Stimulated activated CD4-positive, alpha-beta T cell treated with anti-CD3 and anti-CD28 coated beads, Interleukin-12 subunit alpha, Interleukin-12 subunit beta, amount 100 ng/mL, for 4 hours (primary cell): Measurements from ENCODE around the gene FHAD1.

Experiments
- DNase-seq: peaks from one replicate; pipeline ENCODE4 v3.0.0-alpha.2; 2020

FHAD1 gene

DNA sequence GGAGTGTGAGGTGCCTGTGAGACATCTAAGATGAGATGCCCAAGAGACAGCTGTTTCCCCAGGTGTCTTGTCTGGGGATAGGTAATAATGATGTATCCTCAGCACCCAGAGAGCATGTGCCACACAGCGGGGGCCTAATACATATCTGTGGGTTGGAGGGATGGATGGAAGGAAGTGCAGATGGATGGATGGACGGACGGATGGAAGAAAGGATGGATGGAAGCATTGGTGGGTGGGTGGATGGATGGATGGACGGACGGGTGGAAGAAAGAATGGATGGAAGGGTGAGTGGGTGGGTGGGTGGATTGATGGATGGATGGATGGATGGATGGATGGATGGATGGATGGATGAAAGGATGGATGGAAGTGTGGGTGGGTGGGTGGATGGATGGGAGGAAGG, 84.2 kb downstream of the FHAD1 start:
- no peak for DNase-seq

DNA sequence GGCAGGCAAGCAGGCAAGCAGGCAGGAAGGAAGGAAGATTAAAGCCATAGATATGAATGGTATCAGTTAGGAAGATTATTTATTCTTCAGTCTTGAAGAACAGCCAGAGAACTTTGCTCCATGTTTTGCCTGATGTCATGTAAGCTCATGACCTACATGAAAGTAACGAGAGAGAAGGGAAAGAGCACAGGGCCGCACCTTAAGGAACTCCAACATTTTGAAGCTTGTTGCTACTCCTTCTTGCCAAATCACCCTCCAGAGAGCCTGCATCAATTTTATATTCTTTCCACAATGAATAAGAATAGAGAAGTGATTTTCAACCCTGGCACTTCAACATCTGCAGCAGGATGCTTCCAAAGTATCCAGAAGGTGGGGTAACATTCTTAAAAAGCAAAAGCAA, 84.7 kb downstream of the FHAD1 start:
- no peak for DNase-seq

DNA sequence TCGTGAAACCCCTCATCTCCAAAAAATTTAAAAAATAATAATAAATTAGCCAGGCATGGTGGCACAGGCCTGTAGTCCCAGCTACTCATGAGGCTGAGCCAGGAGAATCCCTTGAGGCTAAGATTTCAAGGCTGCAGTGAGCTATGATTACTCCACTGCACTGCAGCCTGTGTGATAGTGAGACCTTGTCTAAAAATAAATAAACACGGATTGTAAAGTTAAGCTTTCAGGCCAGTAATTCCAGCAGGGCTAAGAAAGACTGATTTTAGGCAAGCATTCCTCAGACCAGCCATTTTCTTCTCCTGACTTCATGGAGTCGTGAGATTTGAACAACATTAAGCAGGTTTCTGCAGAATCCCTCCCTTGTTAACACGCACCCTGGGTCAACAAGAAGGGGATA, 85.5 kb downstream of the FHAD1 start:
- DNase-seq, result no peak

DNA sequence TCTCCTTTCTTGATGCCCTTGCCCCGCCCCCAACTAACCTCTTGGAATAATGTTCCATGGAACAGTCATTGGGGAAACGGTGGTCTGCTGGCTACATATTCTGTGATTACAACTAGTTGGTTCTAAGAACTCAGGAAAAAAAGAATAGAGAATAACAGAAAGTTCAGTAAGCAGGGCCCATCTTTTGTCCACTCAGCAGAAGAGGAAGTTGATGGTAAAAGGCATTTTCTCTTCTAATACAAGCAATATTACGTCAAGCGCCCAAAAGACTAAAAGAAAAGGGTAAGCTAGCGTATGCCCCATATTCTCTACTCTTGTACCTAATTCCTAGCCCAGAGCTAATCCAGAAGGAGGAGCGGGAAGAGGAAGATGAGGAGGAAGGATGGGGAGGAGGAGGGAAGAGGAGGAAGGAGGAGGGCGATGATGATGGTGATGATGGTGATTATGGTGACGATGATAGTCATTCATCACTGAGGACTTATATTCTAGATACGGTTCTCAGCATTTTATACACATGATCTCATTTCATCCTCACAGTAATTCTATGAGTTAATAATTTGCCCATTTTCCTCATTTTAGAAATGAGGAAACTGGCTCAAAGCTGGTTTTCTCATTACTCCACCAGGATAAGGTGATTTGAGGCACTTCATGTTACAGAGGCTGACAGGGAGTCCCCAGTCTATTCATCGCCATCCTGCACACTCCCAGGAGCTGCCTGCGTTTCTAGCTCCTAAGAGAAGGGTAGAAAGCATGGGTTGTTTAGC, 86.1 kb downstream of the FHAD1 start:
- DNase-seq, result no peak

DNA sequence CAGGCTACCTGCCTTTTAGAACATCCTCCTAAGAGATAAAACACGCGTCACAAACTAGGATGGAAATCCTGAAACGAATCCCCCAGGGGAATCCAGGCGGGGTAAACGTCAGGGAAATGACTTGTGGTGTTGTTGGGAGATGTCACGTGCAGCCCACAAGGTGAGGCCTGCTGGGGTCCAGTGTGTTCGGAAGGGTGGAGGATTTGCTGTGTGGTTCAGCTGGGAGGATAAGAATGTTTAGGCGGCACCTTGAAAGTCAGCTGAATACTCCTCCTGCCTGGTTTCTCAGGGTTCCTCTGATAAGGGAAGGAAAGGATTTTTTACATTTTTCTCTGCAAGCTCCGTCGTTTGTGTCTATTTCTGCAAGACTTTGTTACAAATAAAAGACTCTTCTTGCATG, 88.0 kb downstream of the FHAD1 start:
- DNase-seq, result no peak

DNA sequence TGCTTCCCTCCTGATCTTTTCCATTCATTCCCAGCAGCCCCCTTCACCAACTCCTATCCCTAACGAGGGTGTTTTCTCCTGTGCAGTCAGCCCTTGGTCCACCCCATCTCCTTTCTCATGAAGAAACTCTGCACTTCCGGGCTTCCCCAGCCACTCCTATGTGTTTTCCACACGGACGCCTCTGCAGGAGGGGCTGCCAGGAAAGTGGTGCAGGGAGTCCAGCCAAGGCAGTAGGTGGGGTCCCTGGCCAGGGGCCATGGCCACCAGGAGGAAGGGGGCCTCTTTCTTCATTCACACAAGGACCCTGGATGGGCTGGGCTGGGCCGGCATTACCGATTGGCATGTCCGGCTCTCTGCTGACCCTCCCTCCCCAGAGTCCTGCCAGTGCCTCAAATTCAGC, 89.8 kb downstream of the FHAD1 start:
- DNase-seq, result no peak

DNA sequence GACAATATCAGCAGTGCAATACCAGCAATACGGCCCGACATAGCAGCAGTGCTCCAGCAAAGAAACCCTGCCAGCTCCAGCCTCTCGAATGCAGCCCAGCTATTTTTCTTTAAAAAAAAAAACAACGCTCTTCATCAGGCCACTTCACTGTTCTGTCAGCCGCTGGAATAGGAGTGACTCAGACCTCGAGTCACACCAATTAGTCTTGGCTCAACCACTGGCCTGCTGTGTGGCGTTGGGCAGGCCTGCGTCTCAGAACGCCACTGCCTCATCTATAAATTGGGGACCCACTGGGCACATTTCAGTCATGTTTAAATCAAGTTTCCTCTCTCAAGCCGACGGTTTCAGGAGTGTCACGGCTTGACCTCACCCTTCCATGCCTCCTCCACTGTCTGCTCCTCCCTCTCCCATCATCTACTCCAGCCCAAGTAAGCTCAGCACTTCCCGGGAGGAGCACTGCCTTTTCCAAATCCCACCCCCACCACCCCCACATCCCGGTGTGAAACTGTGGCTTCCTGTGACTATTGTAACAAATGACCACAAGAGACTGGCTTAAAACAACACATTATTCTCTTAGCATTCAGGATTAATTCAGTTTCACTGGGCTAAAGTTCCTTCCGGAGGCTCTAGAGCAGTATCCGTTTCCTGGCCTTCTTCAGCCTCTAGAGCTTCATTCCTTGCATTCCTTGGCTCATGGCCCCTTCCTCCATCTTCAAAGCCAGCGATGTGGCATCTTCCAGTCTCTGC, 90.8 kb downstream of the FHAD1 start:
- no peak for DNase-seq

DNA sequence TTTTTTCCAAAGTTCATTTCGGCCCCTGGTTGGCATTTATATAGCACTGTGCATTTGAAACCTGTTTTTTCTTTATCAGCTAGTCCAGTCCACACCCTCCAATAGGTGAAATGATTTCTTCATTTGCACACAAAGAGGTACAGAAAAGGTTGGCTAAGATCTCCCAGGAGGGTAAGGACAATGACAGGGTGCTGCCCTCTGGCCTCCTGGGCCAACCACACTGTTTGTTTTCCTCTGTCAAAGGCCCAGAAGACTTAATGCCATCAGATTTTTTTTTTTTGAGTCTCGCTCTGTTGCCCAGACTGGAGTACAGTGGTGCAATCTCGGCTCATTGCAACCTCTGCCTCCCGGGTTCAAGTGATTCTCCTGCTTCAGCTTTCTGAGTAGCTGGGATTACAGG, 92.5 kb downstream of the FHAD1 start:
- DNase-seq, result no peak

DNA sequence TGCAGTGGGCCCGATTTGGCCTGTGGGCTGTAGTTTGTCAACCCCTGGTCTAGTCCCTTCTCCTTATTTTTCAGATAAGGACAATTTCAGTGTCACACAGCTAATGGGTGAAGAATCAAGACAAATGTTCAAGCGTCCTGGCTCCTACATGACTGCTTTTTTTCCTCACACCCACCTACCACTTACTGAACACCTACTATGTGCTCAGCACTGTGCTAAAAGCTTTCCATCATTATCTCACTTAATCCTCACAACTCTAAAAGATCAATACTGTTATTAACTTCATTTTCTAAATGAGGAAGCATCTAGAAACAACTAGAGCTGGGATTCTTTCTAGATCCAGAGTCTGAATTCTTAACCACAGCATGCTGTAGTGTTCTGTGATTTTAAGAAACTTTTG, 94.2 kb downstream of the FHAD1 start:
- DNase-seq, result no peak

DNA sequence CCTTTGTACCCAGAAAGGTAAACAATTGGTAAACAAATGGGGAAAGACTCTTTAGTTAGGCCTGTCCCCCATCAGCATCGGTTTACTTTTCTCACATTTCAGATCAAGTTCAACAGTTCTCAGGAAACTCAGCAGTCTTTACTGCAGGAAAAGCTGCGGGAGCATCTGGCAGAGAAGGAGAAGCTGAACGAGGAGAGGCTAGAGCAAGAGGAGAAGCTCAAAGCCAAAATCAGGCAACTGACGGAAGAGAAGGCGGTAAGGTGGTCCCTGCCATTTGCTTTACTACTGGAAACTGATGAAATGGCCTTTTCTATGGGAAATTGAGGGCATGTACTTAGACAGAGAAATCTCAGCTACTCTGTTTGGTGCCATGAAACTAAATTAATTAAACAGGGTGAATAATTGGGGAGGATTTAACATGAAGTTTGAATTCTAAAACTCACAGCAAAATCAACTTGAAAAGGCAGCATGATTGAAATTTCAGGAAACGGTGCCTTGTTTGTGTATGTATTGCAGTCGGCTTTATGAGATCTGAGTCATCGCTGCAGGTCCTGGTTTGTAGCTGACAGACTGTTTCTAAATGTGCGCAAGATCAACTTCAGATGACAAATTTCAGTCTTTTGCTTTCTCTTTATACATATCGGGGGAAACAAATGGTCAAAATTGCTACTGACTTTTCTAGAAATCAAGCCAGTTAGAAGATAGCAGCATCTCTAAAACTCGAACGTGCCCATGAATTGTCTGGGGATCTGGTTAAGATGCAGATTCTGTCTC, 94.8 kb downstream of the FHAD1 start:
- no peak for DNase-seq

DNA sequence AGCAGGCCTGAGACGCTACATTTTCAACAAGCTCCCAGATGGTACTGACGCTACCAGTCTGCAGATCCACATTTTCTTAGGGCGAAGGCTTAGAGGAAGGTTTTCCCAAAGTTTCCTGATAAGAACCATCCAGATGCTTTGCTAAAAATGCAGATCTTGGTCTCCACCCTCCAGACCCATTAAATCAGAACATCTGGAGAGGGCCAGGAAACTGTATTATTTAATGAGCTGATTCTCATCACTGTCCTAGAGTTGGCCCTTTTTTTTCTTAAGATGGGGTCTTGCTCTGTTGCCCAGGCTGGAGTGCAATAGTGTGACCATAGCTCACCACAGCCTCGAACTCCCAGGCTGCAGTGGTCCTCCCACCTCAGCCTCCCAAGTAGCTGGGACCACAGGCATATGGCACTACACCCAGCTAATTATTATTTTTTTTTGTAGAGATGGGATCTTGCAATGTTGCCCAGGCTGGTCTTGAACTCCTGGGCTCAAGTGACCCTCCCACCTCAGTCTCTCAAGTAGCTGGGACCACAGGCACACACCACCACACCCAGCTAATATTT, 95.5 kb downstream of the FHAD1 start:
- DNase-seq, result no peak

DNA sequence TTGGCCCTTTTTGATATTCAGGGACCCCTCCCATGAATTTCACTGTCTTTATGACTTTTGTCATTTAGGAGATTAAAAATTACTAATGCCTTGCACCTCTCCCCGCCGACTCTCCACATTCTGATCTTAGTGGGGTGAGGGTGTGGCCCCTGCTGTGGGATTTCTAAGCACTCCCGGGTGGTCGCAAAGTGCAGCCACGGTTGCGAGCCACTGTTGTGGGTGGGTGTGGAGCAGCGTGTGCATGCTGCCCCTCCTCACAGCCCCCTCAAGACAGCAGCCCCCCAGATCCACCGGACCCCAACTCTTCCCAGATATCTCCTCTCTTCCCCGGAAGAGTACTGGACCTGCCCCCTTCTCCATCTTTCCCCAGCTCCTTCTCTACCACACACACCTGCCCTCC, 96.1 kb downstream of the FHAD1 start:
- DNase-seq, result no peak

DNA sequence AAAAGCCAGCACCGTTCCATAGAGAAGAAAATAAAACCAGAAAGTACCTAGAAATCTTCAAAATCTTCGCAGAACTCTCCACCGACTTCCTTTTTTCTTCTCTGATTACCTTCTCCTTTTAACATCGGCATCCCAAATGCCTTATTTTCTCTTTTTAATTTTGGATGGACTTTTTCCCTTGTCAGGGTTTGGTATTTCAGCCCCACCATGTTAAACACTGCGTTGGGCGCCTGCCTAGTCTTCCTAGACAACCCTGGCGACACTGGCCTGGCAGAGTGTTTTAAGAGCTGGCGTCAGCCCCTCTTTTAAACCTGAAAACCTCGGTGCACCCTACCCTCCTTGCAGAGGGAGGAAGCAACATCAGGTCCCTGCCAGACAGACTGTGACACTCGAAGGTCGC, 96.7 kb downstream of the FHAD1 start:
- DNase-seq, result no peak

DNA sequence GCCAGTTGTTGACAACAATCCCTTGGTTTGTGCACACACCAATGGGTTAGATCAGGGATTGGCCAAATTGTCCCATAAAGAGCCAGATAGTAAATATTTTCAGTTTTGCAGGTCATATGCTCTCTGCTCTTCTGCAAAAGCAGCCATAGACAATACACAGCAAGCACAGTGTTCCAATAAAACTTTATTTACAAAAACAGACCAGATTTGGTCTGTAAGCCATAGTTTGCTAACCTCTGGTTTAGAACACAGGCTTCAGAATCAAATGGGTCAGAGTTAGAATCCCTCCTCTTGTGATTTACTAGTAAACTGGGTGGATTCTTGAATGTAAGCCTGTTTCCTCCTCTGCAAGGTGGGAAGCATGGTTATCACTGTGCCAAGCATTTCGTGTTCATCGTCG, 97.4 kb downstream of the FHAD1 start:
- DNase-seq, result no peak

DNA sequence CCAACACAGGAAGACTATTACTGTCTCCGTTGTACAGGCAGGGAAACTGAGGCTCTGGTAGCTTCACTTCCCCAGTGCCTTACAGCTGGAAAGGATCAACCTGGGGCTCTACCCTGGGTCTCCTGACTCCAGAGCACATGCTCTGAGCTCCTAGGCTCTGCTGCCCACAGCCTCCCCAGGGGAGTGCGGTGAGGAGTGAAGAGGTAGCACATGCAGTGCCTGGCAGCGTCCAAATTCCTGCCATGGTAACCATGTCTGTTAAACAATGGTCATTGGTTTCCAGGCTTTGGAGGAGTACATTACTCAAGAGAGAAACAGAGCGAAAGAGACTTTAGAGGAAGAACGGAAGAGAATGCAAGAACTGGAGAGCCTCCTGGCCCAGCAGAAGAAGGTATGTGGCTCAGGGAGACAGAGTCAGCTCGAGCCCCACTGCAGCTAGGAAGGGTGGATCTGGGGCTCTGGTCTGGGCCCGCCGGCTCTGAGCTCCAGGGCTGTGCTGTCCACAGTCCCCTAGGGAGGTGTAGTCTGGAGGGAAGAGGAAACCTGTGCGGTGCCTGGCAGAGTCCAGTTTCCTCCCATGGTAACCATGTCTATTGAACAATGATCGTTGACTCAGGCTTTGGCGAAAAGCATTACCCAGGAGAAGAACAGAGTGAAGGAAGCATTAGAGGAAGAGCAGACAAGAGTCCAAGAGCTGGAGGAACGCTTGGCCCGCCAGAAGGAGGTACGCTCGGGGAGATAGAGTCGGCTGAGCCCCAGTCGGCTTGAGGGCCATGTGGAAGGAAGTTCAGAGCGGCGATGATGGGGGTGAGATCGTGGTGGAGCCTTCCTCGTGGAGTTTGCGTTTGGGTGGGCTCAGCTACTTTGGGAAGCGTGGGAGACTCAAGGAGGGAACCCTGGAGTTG, 98.0 kb downstream of the FHAD1 start:
- no peak for DNase-seq

DNA sequence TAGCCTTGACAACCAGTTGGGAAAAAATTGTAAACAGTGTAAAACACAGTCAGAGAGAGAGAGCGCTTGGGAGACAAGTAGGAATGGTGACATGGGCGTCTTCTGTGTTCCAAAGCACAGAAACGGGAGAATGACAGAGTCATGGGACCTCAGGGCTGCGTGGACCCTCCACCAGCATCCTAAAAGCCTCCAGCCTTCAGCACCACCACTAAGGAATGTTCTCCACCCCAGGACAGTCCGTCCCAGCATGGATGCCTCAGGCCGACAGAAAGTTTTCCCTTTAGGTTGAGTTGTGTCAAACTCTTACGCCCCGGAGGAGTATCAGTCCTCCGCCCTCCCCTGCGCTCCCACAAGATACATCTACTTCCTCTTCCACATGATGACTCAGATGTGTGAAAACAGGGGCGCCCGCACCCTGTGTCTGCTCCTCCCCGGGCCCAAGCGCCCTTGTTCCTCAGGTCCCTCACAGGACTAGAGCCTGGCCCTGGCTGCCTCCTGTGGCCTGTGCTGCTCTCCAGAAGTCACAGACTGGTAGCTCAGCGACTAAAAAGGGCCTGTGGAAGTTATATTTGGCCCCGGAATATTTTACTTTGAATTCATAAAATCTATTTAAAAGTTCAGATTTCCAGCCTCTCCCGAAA, 98.8 kb downstream of the FHAD1 start:
- no peak for DNase-seq

DNA sequence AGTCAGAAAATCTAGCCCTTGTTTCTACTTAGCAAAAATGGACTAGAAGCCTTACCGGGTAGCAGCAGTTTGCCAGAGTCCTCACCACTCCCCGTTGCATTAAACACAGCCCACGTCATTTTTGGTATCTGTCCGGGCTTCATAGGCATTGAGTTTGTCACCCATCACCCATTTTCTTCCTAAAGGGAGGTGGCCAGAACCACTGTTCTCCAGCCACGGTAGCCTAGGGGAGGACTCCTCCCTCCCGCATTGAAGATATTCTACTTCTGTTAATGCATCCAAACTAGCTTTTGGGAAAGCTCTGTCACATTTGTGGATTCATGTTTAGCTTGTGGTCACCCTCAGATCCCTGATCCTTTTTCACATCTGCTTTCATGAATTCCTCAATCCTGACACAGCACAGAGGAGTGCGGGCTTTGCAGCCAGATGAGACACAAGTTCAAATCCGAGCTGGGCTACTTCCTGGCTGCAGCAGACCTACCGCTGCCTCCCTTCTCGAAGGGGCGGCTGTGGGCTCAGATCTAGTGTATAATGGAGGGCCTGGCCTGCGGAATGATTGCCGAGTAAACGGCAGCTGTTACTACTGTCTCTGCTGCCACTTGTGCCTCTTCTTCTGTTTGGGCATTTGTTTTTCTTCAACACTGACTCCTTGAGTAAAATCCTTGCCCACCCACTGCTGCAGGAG, 99.5 kb downstream of the FHAD1 start:
- no peak for DNase-seq

DNA sequence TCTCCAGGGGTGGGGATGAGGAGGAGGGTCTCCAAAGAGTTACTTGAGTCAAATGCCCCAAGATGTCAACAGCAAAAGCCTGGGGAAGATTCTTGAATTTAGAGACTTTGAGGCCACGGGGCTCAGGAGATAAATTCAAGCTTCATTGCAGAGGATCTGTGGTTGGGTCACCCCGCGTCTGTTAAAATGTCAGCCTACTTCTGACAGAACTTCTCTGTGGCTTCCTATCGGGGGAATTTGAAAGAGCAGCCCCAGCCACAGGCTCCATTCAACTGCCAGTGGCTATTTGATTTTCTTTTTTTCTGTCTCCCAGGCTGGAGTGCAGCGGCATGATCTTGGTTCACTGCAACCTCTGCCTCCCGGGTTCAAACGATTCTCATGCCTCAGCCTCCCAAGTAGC, 100.2 kb downstream of the FHAD1 start:
- DNase-seq, result no peak

DNA sequence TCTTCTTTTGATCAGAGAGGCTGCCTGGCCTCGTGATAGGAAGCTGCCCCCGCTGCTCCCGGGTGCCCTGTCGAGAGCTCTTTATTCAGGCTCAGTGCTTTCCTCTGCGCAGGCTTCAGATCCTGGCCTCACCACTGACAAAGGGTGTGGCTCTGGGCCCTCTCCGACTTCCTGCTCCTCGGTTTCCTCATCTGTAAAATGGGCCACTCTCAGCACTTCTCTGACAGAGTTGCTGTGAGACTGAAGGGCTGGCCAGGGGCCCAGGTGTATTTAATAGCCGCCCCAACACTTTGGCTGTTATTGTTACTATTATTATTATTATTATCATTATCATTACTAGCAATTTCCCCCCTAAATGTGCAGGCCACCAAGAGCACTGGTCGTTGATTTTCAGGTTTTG, 101.6 kb downstream of the FHAD1 start:
- no peak for DNase-seq

DNA sequence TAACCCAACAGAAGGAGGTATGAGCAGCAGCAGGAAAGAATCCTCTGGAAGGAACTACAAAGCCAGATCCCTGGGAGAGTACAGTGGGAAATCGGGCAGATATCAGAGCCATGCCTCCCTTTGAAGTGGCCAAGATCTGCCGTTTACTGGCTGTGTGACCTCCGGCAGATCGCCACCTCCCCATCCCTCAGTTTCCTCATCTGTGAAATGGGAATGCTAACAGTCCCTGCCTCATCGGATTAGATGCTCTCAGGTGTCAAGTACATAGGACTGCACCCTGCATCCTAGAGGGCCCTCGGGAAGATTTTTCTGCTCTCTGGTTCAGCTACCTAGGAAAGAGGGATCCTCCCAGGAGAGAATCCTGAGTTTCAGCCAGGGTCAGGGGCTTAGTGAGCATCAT, 102.1 kb downstream of the FHAD1 start:
- DNase-seq, result no peak

DNA sequence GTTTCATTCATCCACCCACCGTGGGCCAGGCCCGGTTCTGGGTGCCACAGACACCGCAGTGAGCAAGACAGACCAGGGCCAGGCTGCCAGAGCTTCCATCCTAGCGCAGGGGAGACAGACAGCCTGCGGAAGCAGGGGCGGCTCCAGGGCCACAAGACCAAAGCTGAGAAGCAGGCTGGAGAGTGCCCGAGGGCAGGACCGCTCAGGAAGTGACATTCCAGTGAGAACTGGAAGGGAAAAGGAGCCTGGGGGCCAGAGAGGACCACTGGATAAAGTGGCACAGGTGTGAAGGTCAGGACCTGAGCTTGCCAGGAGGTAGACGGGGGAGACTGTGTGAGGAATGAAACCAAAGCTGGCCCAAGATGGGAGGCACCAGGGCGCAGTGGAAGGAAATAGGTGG, 103.1 kb downstream of the FHAD1 start:
- no peak for DNase-seq
